ENCODE measurements around the gene ROPN1L.

The ROPN1L gene

DNA sequence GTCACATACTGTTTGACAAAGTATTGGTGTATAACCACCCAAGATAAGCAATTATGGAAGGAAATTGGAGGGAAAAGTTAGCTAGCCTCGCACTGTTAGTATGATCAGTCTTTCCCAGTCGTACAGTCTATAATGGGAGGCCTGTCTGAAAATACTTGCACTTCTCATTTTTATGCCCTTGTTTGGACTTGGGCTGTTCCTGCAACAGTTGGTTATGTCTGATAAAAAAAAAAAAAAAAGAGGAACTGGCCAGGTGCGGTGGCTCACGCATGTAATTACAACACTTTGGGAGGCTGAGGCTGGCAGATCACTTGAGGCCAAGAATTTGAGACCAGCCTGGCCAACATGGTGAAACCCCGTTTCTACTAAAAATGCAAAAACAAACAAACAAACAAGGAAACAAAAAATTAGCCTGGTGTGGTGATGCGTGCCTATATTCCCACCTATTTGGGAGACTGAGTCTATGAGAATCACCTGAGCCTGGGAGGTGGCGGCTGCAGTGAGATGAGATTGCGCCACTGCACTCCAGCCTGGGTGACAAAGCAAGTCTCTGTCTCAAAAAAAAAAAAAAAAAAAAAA lies 63.9 kb downstream of the ROPN1L start:
- H3K4me3 ChIP-seq (ENCODE audit: low read depth in 1 of 2, low read length in 2 of 2): no peak overlapping the region

GRCh38 chr5:10506535-10506934 lies 64.9 kb downstream of the ROPN1L start:
- no peak overlapping the region for H2AFZ ChIP-seq (ENCODE audit: low read depth, low read length)
- H3K4me3 ChIP-seq (ENCODE audit: low read depth in 1 of 2, low read length in 2 of 2): no peak overlapping the region
- no peak overlapping the region for H3K9ac ChIP-seq (ENCODE audit: low read depth, low read length)
- H3K4me2 ChIP-seq (ENCODE audit: insufficient read depth, low read length): no peak overlapping the region
- H3K27ac ChIP-seq (ENCODE audit: low read length): no peak overlapping the region
- ATAC-seq (ENCODE audit: insufficient read depth, low read depth) (no peak), DNase-seq (no peak)
- no peaks in the 10 kb centered on the region for H3K27me3 ChIP-seq (ENCODE audit: insufficient read depth, low read length, poor library complexity)
- H3K9me3 ChIP-seq (ENCODE audit: insufficient read depth, low read length, severe bottlenecking): no peaks in the 10 kb centered on the region
- no peaks in the 10 kb centered on the region for H3K4me1 ChIP-seq (ENCODE audit: insufficient read depth, low read length)
- 0 out of 2 replicates have a peak, but pooled peaks cover 3% of the 10 kb centered on the region for H4K20me1 ChIP-seq (ENCODE audit: insufficient read depth, low read length)
- TF ChIP-seq EZH2 (IDR thresholded peaks at IDR 0.05; ENCODE audit: borderline replicate concordance, low read depth, low read length, severe bottlenecking): no peak
- TF ChIP-seq, protein P1, sequence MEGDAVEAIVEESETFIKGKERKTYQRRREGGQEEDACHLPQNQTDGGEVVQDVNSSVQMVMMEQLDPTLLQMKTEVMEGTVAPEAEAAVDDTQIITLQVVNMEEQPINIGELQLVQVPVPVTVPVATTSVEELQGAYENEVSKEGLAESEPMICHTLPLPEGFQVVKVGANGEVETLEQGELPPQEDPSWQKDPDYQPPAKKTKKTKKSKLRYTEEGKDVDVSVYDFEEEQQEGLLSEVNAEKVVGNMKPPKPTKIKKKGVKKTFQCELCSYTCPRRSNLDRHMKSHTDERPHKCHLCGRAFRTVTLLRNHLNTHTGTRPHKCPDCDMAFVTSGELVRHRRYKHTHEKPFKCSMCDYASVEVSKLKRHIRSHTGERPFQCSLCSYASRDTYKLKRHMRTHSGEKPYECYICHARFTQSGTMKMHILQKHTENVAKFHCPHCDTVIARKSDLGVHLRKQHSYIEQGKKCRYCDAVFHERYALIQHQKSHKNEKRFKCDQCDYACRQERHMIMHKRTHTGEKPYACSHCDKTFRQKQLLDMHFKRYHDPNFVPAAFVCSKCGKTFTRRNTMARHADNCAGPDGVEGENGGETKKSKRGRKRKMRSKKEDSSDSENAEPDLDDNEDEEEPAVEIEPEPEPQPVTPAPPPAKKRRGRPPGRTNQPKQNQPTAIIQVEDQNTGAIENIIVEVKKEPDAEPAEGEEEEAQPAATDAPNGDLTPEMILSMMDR (IDR thresholded peaks at IDR 0.05; ENCODE audit: borderline replicate concordance, extremely low read depth, low read length, poor library complexity, severe bottlenecking): no peak
- H3K36me3 ChIP-seq (ENCODE audit: insufficient read depth, low read length): no peaks in the 10 kb centered on the region
- H3K79me2 ChIP-seq (ENCODE audit: insufficient read depth, low read length): no peaks in the 10 kb centered on the region

More for the DNA sequence above, 63.9 kb downstream of the ROPN1L start:
- no peak overlapping the region for H3K27ac ChIP-seq (ENCODE audit: low read length)
- H3K27me3 ChIP-seq (ENCODE audit: insufficient read depth, low read length, poor library complexity): no peaks in the 10 kb centered on the region
- ATAC-seq (ENCODE audit: insufficient read depth, low read depth): no peak
- no peak overlapping the region for H3K4me2 ChIP-seq (ENCODE audit: insufficient read depth, low read length)
- H3K4me1 ChIP-seq (ENCODE audit: insufficient read depth, low read length): no peaks in the 10 kb centered on the region
- H3K9me3 ChIP-seq (ENCODE audit: insufficient read depth, low read length, severe bottlenecking): no peaks in the 10 kb centered on the region
- TF ChIP-seq EZH2 (IDR thresholded peaks at IDR 0.05; ENCODE audit: borderline replicate concordance, low read depth, low read length, severe bottlenecking): no peak
- TF ChIP-seq, protein P1 (IDR thresholded peaks at IDR 0.05; ENCODE audit: borderline replicate concordance, extremely low read depth, low read length, poor library complexity, severe bottlenecking): no peak
- H3K9ac ChIP-seq (ENCODE audit: low read depth, low read length): no peak overlapping the region
- H2AFZ ChIP-seq (ENCODE audit: low read depth, low read length): no peak overlapping the region
- 0 out of 2 replicates have a peak, but pooled peaks cover 3% of the 10 kb centered on the region for H4K20me1 ChIP-seq (ENCODE audit: insufficient read depth, low read length)
- H3K36me3 ChIP-seq (ENCODE audit: insufficient read depth, low read length): no peaks in the 10 kb centered on the region
- H3K79me2 ChIP-seq (ENCODE audit: insufficient read depth, low read length): no peaks in the 10 kb centered on the region
- DNase-seq: no peak

DNA sequence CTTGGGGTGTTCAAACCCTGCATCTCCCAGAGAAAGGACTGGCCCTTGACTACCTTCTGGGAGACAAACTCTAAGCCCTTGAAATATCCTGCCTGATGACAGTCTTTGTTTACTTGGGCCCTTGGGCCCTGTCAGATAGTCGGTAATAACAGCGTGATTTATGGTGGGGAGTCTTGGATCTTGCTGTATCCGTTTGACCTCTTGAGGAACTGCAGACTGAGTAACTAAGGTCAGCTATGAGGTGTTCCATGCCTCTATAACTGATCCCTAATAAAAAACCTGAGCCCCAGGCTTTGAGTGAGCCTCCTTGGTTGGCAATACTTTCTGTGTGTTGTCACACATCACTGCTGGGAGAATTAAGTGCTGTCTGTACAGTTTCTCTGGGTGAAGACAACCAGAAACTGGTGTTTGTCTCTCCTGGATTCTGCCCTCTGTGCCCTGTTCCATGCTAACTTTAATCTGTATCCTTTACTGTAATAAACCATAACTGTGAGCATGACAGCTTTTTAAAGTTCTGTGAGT lies 66.0 kb downstream of the ROPN1L start:
- Histone ChIP-seq H3K4me2 (ENCODE audit: insufficient read depth, low read length) (no peak overlapping the region), H3K9ac (ENCODE audit: low read depth, low read length) (no peak overlapping the region), H3K27me3 (ENCODE audit: insufficient read depth, low read length, poor library complexity) (no peaks in the 10 kb centered on the region), H3K36me3 (ENCODE audit: insufficient read depth, low read length) (no peaks in the 10 kb centered on the region), H3K9me3 (ENCODE audit: insufficient read depth, low read length, severe bottlenecking) (no peaks in the 10 kb centered on the region), H4K20me1 (ENCODE audit: insufficient read depth, low read length) (0 out of 2 replicates have a peak, but pooled peaks cover 3% of the 10 kb centered on the region), H2AFZ (ENCODE audit: low read depth, low read length) (no peak overlapping the region), H3K79me2 (ENCODE audit: insufficient read depth, low read length) (no peaks in the 10 kb centered on the region), H3K4me1 (ENCODE audit: insufficient read depth, low read length) (no peaks in the 10 kb centered on the region), H3K4me3 (ENCODE audit: low read depth in 1 of 2, low read length in 2 of 2) (no peak overlapping the region), H3K27ac (ENCODE audit: low read length) (no peak overlapping the region)
- DNase-seq (no peak), ATAC-seq (ENCODE audit: insufficient read depth, low read depth) (no peak)
- TF ChIP-seq EZH2 (IDR thresholded peaks at IDR 0.05; ENCODE audit: borderline replicate concordance, low read depth, low read length, severe bottlenecking): no peak

GRCh38 chr5:10509575-10509974 lies 67.9 kb downstream of the ROPN1L start:
- no peak overlapping the region for H2AFZ ChIP-seq (ENCODE audit: low read depth, low read length)

More at GRCh38 chr5:10509575-10509974, 67.9 kb downstream of the ROPN1L start:
- Histone ChIP-seq H3K79me2 (ENCODE audit: insufficient read depth, low read length) (no peaks in the 10 kb centered on the region), H3K4me2 (ENCODE audit: insufficient read depth, low read length) (no peak overlapping the region), H3K4me1 (ENCODE audit: insufficient read depth, low read length) (no peaks in the 10 kb centered on the region), H3K27me3 (ENCODE audit: insufficient read depth, low read length, poor library complexity) (no peaks in the 10 kb centered on the region), H3K9ac (ENCODE audit: low read depth, low read length) (no peak overlapping the region), H3K36me3 (ENCODE audit: insufficient read depth, low read length) (no peaks in the 10 kb centered on the region), H3K9me3 (ENCODE audit: insufficient read depth, low read length, severe bottlenecking) (no peaks in the 10 kb centered on the region), H3K4me3 (ENCODE audit: low read depth in 1 of 2, low read length in 2 of 2) (no peak overlapping the region), H4K20me1 (ENCODE audit: insufficient read depth, low read length) (no peaks in the 10 kb centered on the region), H3K27ac (ENCODE audit: low read length) (no peak overlapping the region)
- no peak for DNase-seq
- no peak for ATAC-seq (ENCODE audit: insufficient read depth, low read depth)
- TF ChIP-seq, protein P1 (IDR thresholded peaks at IDR 0.05; ENCODE audit: borderline replicate concordance, extremely low read depth, low read length, poor library complexity, severe bottlenecking): no peak
- TF ChIP-seq EZH2 (IDR thresholded peaks at IDR 0.05; ENCODE audit: borderline replicate concordance, low read depth, low read length, severe bottlenecking): no peak

Measured in DND-41 (cell line).